ENCODE measurements around the gene SLC6A8.

- no peak for TF ChIP-seq CTCF (IDR thresholded peaks at IDR 0.05; ENCODE audit: borderline replicate concordance, extremely low read depth, low read length, poor library complexity, severe bottlenecking)
- no peak for TF ChIP-seq EZH2 (IDR thresholded peaks at IDR 0.05; ENCODE audit: borderline replicate concordance, low read depth, low read length, severe bottlenecking)
These were observed 14.1 kb upstream of the SLC6A8 start, which contains the start of gene PNCK for GRCh38 chrX:153673428-153674218.

Measured in DND-41 (cell line).